B cell (primary cell): ENCODE data around the gene RTTN. TPM values are rescaled to one million over a fixed set of nuclear protein-coding genes. Genes with fewer than 3 reads are reported as not detected.

Source experiments
- ATAC-seq: fragments of 200-7000 bp; cut with Tn5 transposase; one replicate; pipeline ENCODE4 v1.10.0; 2021; ENCODE audit warnings: low read depth, mild to moderate bottlenecking, moderate number of reproducible peaks, moderate library complexity
- CTCF ChIA-PET: fragments of 350-600 bp; sonication (Branson Sonifier 250); formaldehyde crosslinking; loops from one replicate; lab custom pipeline; 2021; ENCODE audit warnings: antibody characterized with exemption, inconsistent platforms; lab: Charles Lee
- POLR2A ChIA-PET: fragments of 350-600 bp; sonication (Branson Sonifier 250); formaldehyde crosslinking; loops from one replicate; lab custom pipeline; 2021; ENCODE audit warnings: antibody characterized with exemption; lab: Charles Lee
- DNase-seq: peaks from one replicate; pipeline ENCODE4 v3.0.0; 2013
- H2AFZ ChIP-seq: 2 replicates; pipeline ENCODE4 v1.6.1; 2012; ENCODE audit warnings: mild to moderate bottlenecking, low read depth, low read length; ENCODE audit not compliant: insufficient read depth, poor library complexity, severe bottlenecking
- H3K27ac ChIP-seq, 2 donors: 1 replicate in 1 of 2; 2 replicates in 1 of 2; pipeline ENCODE4 v1.5.1; 2012 to 2013; ENCODE audit warnings: low read length in 2 of 2, mild to moderate bottlenecking in 2 of 2, moderate library complexity in 1 of 2
- H3K27me3 ChIP-seq, 4 experiments: fragments of 200-600 bp in 1 of 4; sonication (generic) in 1 of 4; replicated peaks in 1 of 4; 1 replicate in 2 of 4; 2 replicates in 2 of 4; pipeline versions ENCODE4 v1.6.1 to v1.7.0; 2013 to 2016; ENCODE audit warnings: low read length in 3 of 4, mild to moderate bottlenecking in 2 of 4, mixed read lengths in 1 of 4, moderate library complexity in 1 of 4; ENCODE audit not compliant: insufficient read depth in 4 of 4, control insufficient read depth in 3 of 4; ENCODE audit errors: control extremely low read depth in 1 of 4
- H3K36me3 ChIP-seq, 2 experiments: replicated peaks in 1 of 2; 1 replicate in 1 of 2; 2 replicates in 1 of 2; pipeline versions ENCODE4 v1.6.1 to v1.7.1; 2013; ENCODE audit warnings: low read length in 1 of 2; ENCODE audit not compliant: insufficient read depth in 2 of 2, control insufficient read depth in 1 of 2; ENCODE audit errors: control extremely low read depth in 1 of 2, extremely low read depth in 1 of 2
- H3K4me1 ChIP-seq, 2 donors: fragments of 200-600 bp in 1 of 2; sonication (generic) in 1 of 2; 1 replicate in 1 of 2; 2 replicates in 1 of 2; pipeline versions ENCODE4 v1.5.1 to v1.6.1; 2013 to 2017; ENCODE audit warnings: low read length in 2 of 2; ENCODE audit not compliant: control insufficient read depth in 2 of 2, insufficient read depth in 2 of 2
- H3K4me2 ChIP-seq: replicated peaks from 2 replicates; pipeline ENCODE3; 2012; ENCODE audit warnings: mild to moderate bottlenecking, low read depth, low read length; ENCODE audit not compliant: poor library complexity, severe bottlenecking
- H3K4me3 ChIP-seq, 5 experiments: fragments of 200-600 bp in 1 of 5; sonication (generic) in 1 of 5; 1 replicate in 3 of 5; 2 replicates in 2 of 5; pipeline versions ENCODE4 v1.5.1 to v1.7.0; 2011 to 2016; ENCODE audit warnings: low read length in 4 of 5, mild to moderate bottlenecking in 4 of 5, low read depth in 2 of 5, control low read depth in 1 of 5, moderate library complexity in 1 of 5; ENCODE audit not compliant: insufficient read depth in 1 of 5; ENCODE audit errors: control extremely low read depth in 1 of 5, extremely low read depth in 1 of 5
- H3K79me2 ChIP-seq: fragments of 200-600 bp; sonication (generic); one replicate; pipeline ENCODE4 v1.6.0; 2016; ENCODE audit warnings: low read length; ENCODE audit not compliant: control insufficient read depth, insufficient read depth
- H3K9ac ChIP-seq: fragments of 200-600 bp; sonication (generic); 2 replicates; pipeline ENCODE4 v1.6.1; 2017; ENCODE audit warnings: mild to moderate bottlenecking, low read length, moderate library complexity
- H3K9me3 ChIP-seq, 3 donors: one replicate each; pipeline versions ENCODE4 v1.6.1 to v1.7.1; 2013; ENCODE audit warnings: low read length in 2 of 3; ENCODE audit not compliant: control insufficient read depth in 2 of 3, insufficient read depth in 1 of 3; ENCODE audit errors: control extremely low read depth in 1 of 3
- H4K20me1 ChIP-seq: 2 replicates; pipeline ENCODE4 v1.6.0; 2012; ENCODE audit warnings: mild to moderate bottlenecking, low read length; ENCODE audit not compliant: insufficient read depth, control insufficient read depth, poor library complexity, severe bottlenecking
- H3K27ac Mint-ChIP-seq: one replicate; pipeline ENCODE4 v1.8.0; 2021; ENCODE audit warnings: mixed read lengths
- H3K27me3 Mint-ChIP-seq: one replicate; pipeline ENCODE4 v1.8.0; 2021; ENCODE audit warnings: mixed read lengths
- H3K4me1 Mint-ChIP-seq: one replicate; pipeline ENCODE4 v1.8.0; 2021; ENCODE audit warnings: mixed read lengths
- H3K4me3 Mint-ChIP-seq: one replicate; pipeline ENCODE4 v1.8.0; 2021; ENCODE audit warnings: mixed read lengths
- H3K9me3 Mint-ChIP-seq: one replicate; pipeline ENCODE4 v1.8.0; 2022; ENCODE audit warnings: mixed read lengths; ENCODE audit not compliant: insufficient read depth
- EZH2 ChIP-seq: IDR thresholded peaks from 2 replicates; pipeline ENCODE4 v1.6.1; 2012; ENCODE audit warnings: borderline replicate concordance, low read depth, mild to moderate bottlenecking, moderate library complexity, low read length; ENCODE audit not compliant: insufficient read depth, poor library complexity, severe bottlenecking
- WGBS: methylation state at CpG from one replicate; pipeline ENCODE4 v1.1.5; 2013; ENCODE audit warnings: missing lambda C conversion rate; ENCODE audit not compliant: insufficient coverage; 5-methylcytosine and 5-hydroxymethylcytosine counted together
- intact Hi-C: fragments of 100-400 bp; cut with micrococcal nuclease; formaldehyde crosslinking; loops from one replicate; pipeline ENCODE4 v1.10.0; 2022
- polyA plus RNA-seq: library from polyadenylated mRNA; depleted of rRNA; stranded (reverse); fragments of >200 nt; gene quantifications from 2 replicates; pipeline ENCODE4 v1.2.3, GENCODE V29; 2012
- total RNA-seq, 2 donors: library from RNA; stranded (reverse); fragments of 120-200 nt in 1 of 2; gene quantifications; 1 replicate in 1 of 2; 2 replicates in 1 of 2; pipeline versions ENCODE4 v1.2.3 to v1.2.4, GENCODE V29; 2013 to 2022
- TF ChIP-seq, protein P1 (sequence below): fragments of 200-600 bp; IDR thresholded peaks from one replicate; pipeline ENCODE4 v1.8.0; 2022; ENCODE audit warnings: antibody characterized with exemption, mild to moderate bottlenecking

RTTN gene
- total and polyA plus RNA-seq, 2 donors (not counting 1 experiment from before 2014, with no cell fraction given): 10.0 to 41.2 TPM

GRCh38 chr18:69980982-69981804 is 224.3 kb downstream of the RTTN start:
- Histone ChIP-seq H3K27ac (no peak overlapping the region), H3K4me2 (no peak overlapping the region), H3K36me3 (peaks cover 0 to 2% of the 10 kb centered on the region in 2 experiments), H3K79me2 (no peaks in the 10 kb centered on the region), H3K27me3 (no peaks in the 10 kb centered on the region), H3K9me3 (peaks cover 0 to 9% (median 3%) of the 10 kb centered on the region in 3 donors), H3K4me1 (no peaks in the 10 kb centered on the region), H3K9ac (no peak overlapping the region), H3K4me3 (no peak overlapping the region), H2AFZ (no peak overlapping the region), H4K20me1 (no peaks in the 10 kb centered on the region)
- Mint-ChIP-seq H3K4me3 (no peak overlapping the region), H3K4me1 (peaks cover 3% of the 10 kb centered on the region), H3K27ac (peak overlapping the region; percentile 2), H3K9me3 (peaks cover 9% of the 10 kb centered on the region), H3K27me3 (no peaks in the 10 kb centered on the region)
- no peak for TF ChIP-seq EZH2
- TF ChIP-seq, protein P1, sequence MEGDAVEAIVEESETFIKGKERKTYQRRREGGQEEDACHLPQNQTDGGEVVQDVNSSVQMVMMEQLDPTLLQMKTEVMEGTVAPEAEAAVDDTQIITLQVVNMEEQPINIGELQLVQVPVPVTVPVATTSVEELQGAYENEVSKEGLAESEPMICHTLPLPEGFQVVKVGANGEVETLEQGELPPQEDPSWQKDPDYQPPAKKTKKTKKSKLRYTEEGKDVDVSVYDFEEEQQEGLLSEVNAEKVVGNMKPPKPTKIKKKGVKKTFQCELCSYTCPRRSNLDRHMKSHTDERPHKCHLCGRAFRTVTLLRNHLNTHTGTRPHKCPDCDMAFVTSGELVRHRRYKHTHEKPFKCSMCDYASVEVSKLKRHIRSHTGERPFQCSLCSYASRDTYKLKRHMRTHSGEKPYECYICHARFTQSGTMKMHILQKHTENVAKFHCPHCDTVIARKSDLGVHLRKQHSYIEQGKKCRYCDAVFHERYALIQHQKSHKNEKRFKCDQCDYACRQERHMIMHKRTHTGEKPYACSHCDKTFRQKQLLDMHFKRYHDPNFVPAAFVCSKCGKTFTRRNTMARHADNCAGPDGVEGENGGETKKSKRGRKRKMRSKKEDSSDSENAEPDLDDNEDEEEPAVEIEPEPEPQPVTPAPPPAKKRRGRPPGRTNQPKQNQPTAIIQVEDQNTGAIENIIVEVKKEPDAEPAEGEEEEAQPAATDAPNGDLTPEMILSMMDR: no peak
- WGBS: no CpG with 5 or more reads among the region's 3 CpGs
- intact Hi-C loops: no loop called here
- no peak for ATAC-seq
- DNase-seq: no peak
- CTCF ChIA-PET: no interaction called here
- POLR2A ChIA-PET: no interaction called here

GRCh38 chr18:69980509-69980908 is 225.0 kb downstream of the RTTN start:
- Histone ChIP-seq H3K27me3 (no peaks in the 10 kb centered on the region), H3K79me2 (no peaks in the 10 kb centered on the region), H2AFZ (no peak overlapping the region), H4K20me1 (no peaks in the 10 kb centered on the region), H3K36me3 (no peaks in the 10 kb centered on the region), H3K9me3 (peaks cover 0 to 7% (median 3%) of the 10 kb centered on the region in 3 donors), H3K9ac (no peak overlapping the region), H3K4me2 (no peak overlapping the region), H3K4me1 (no peaks in the 10 kb centered on the region), H3K27ac (no peak overlapping the region), H3K4me3 (no peak overlapping the region)
- Mint-ChIP-seq H3K4me1 (peaks cover 3% of the 10 kb centered on the region), H3K27me3 (no peaks in the 10 kb centered on the region), H3K4me3 (no peak overlapping the region), H3K27ac (no peak overlapping the region), H3K9me3 (peaks cover 13% of the 10 kb centered on the region)
- ChIA-PET POLR2A (no interaction called here), CTCF (no interaction called here)
- TF ChIP-seq, protein P1: no peak
- TF ChIP-seq EZH2: no peak
- no peak for DNase-seq
- no peak for ATAC-seq
- WGBS: no CpG with 5 or more reads among the region's 4 CpGs
- intact Hi-C loops: no loop called here
